VCaP (cell line): ENCODE data around the gene ABCA6.
"Not testable (repeated sequence)": the region's sequence is repeated elsewhere in the genome, so short reads cannot be mapped to it uniquely, and the experiment has no call there.

Source experiments
- H3K27ac ChIP-seq: fragments of 450-650 bp; 2 replicates; pipeline ENCODE4 v1.5.1; 2017
- TF ChIP-seq, protein P1 (sequence below): fragments of 450-650 bp; conservative IDR thresholded peaks from 2 replicates; pipeline ENCODE4 v1.5.1; 2017; ENCODE audit warnings: mild to moderate bottlenecking, moderate library complexity

ABCA6 gene

DNA sequence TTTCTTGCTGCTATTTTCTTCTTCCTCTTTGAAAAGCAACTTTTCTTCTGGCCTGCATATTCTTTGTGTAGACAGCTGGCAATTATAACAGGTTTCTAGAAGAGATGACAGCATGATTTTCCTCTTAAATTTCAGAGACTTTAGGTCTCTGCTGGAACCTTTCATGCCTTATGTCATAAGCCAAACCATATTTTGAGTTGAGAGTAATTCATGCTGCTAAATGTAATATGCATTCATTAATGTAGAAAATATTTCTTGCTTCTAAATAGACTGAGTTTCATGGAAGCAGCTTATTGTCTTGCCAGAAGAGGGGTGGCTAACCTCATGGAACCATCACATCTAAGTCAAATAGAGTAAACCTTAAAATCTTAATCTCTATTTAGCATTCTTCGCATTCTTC, 55.1 kb downstream of the ABCA6 start:
- TF ChIP-seq, protein P1, sequence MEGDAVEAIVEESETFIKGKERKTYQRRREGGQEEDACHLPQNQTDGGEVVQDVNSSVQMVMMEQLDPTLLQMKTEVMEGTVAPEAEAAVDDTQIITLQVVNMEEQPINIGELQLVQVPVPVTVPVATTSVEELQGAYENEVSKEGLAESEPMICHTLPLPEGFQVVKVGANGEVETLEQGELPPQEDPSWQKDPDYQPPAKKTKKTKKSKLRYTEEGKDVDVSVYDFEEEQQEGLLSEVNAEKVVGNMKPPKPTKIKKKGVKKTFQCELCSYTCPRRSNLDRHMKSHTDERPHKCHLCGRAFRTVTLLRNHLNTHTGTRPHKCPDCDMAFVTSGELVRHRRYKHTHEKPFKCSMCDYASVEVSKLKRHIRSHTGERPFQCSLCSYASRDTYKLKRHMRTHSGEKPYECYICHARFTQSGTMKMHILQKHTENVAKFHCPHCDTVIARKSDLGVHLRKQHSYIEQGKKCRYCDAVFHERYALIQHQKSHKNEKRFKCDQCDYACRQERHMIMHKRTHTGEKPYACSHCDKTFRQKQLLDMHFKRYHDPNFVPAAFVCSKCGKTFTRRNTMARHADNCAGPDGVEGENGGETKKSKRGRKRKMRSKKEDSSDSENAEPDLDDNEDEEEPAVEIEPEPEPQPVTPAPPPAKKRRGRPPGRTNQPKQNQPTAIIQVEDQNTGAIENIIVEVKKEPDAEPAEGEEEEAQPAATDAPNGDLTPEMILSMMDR, result no peak

DNA sequence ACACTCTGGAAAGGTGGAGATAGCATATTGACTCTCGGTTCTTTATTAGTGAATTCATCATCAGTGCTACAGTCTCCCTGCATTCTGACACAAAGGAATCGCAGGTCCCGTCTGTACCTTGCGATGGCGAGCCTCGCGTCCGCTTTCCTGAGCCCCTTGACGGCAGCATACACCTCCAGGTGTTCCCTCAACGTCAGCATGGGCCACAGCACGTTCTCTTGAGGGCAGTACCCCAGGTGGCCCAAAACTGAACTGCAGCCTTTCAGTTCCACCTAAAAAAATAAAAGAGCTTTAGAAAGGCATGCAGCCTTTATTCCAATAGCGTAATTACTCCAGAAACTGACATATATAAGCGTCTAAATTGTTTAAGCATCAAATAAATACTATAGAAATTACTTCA, 56.8 kb downstream of the ABCA6 start:
- TF ChIP-seq, protein P1, result peak; percentile 63
- H3K27ac ChIP-seq, result no peak overlapping the region

More for the DNA sequence above, 55.1 kb downstream of the ABCA6 start:
- no peak overlapping the region for H3K27ac ChIP-seq

GRCh38 chr17:69082696-69083095, 59.0 kb downstream of the ABCA6 start:
- TF ChIP-seq, protein P1, result no peak
- no peak overlapping the region for H3K27ac ChIP-seq

DNA sequence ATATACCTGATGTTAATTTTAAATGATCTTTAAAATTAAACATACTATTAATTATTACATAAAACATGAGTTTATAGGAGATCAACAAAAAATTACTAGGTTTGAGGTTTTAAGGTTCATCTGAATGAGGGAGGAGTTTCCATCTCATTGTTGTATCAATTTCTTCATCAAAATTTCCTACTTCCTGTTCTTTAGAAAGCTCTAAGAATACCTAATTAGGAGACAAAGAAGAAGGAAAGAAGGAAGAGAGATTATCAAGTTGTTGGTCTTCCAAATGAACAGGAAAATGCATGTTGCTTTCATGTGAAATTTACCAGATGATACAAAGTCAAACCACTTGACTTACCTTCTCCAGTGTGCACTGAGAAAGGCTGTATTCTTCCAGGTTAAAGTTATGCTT, 62.8 kb downstream of the ABCA6 start:
- TF ChIP-seq, protein P1, result no peak
- no peak overlapping the region for H3K27ac ChIP-seq

- no peak overlapping the region for H3K27ac ChIP-seq
- TF ChIP-seq, protein P1, result no peak
Observed at GRCh38 chr17:69075823-69076222, 65.9 kb downstream of the ABCA6 start.

GRCh38 chr17:69073392-69073791, 68.3 kb downstream of the ABCA6 start:
- H3K27ac ChIP-seq, result not testable (repeated sequence)

- not testable (repeated sequence) for H3K27ac ChIP-seq
Observed at GRCh38 chr17:69072803-69073256, 68.9 kb downstream of the ABCA6 start.

DNA sequence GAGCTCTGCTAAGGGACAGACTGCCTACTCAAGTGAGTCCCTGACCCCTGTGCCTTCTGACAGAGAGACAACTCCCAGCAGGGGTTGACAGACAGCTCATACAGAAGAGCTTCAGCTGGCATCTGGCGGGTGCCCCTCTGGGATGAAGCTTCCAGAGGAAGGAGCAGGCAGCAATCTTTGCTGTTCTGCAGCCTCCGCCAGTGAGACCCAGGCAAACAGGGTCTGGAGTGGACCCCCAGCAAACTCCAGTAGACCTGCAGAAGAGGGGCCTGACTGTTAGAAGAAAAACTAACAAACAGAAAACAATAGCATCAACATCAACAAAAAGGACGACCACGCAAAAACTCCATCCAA, 70.5 kb downstream of the ABCA6 start:
- not testable (repeated sequence) for H3K27ac ChIP-seq

DNA sequence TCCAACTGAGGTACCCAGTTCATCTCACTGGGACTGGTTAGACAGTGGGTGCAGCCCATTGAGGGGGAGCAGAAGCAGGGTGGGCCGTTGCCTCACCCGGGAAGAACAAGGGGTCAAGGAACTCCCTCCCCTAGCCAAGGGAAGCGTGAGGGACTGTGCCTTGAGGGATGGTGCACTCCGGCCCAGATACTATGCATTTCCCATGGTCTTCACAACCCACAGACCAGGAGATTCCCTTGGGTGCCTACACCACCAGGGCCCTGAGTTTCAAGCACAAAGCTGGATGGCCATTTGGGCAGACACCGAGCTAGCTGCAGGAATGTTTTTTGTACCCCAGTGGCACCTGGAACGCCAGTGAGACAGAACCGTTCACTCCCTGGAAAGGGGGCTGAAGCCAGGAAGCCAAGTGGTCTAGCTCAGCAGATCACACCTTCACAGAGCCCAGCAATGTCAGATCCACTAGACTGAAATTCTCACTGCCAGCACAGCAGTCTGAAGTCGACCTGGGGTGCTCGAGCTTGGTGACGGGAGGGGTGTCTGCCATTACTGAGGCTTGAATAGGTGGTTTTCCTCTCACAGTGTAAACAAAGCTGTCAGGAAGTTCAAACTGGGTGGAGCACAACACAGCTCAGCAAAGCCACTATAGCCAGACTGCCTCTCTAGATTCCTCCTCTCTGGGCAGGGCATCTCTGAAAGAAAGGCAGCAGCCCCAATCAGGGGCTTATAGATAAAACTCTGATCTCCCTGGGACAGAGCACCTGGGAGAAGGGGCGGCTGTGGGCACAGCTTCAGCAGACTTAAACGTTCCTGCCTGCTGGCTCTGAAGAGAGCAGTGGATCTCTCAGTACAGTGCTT, 71.1 kb downstream of the ABCA6 start:
- H3K27ac ChIP-seq, result not testable (repeated sequence)

GRCh38 chr17:69069226-69069750, 72.4 kb downstream of the ABCA6 start:
- no peak overlapping the region for H3K27ac ChIP-seq
- TF ChIP-seq, protein P1, result no peak
